Spleen (tissue), 11 donors: Measurements from ENCODE around the gene NCKIPSD. TPM values are rescaled to one million over a fixed set of nuclear protein-coding genes. Genes with fewer than 3 reads are reported as not detected.

Experiments used
- DNase-seq: peaks from one replicate; pipeline ENCODE4 v3.0.0-alpha.2; 2020
- H3K27ac ChIP-seq, 8 donors: fragments of 200-600 bp; sonication (generic) in 7 of 8; 1 replicate in 4 of 8; 2 replicates in 4 of 8; pipeline versions ENCODE4 v1.5.0 to v1.8.0; 2016 to 2021; ENCODE audit warnings: inconsistent platforms in 4 of 8, mild to moderate bottlenecking in 4 of 8, moderate library complexity in 1 of 8
- H3K27me3 ChIP-seq, 7 donors: fragments of 200-600 bp; sonication (generic) in 6 of 7; replicated peaks in 1 of 7; 1 replicate in 4 of 7; 2 replicates in 3 of 7; pipeline versions ENCODE4 v1.5.0 to v1.8.0; 2016 to 2021; ENCODE audit warnings: inconsistent platforms in 3 of 7, mild to moderate bottlenecking in 1 of 7
- H3K36me3 ChIP-seq, 6 donors: fragments of 200-600 bp; sonication (generic) in 5 of 6; 1 replicate in 4 of 6; 2 replicates in 2 of 6; pipeline versions ENCODE4 v1.5.0 to v1.8.0; 2016 to 2021; ENCODE audit warnings: inconsistent platforms in 2 of 6
- H3K4me1 ChIP-seq, 6 donors: fragments of 200-600 bp; sonication (generic) in 5 of 6; 1 replicate in 3 of 6; 2 replicates in 3 of 6; pipeline versions ENCODE4 v1.5.0 to v1.8.0; 2016 to 2021; ENCODE audit warnings: inconsistent platforms in 3 of 6
- H3K4me3 ChIP-seq, 8 donors: fragments of 200-600 bp; sonication (generic) in 7 of 8; 1 replicate in 4 of 8; 2 replicates in 4 of 8; pipeline versions ENCODE4 v1.5.0 to v1.8.0; 2016 to 2021; ENCODE audit warnings: inconsistent platforms in 4 of 8, mild to moderate bottlenecking in 4 of 8, moderate library complexity in 2 of 8
- H3K9me3 ChIP-seq, 8 donors: fragments of 200-600 bp; sonication (generic) in 7 of 8; 1 replicate in 4 of 8; 2 replicates in 4 of 8; pipeline versions ENCODE4 v1.5.0 to v1.8.0; 2016 to 2021; ENCODE audit warnings: inconsistent platforms in 4 of 8
- POLR2A ChIP-seq, 3 donors: fragments of 450-650 bp; IDR thresholded peaks; one replicate each; pipeline ENCODE4 v1.5.1; 2017; ENCODE audit warnings: antibody characterized with exemption in 3 of 3, mild to moderate bottlenecking in 1 of 3
- POLR2AphosphoS5 ChIP-seq, 3 donors: sonication (generic); formaldehyde crosslinking; IDR thresholded peaks; one replicate each; pipeline ENCODE4 v1.5.1; 2017; ENCODE audit warnings: antibody characterized with exemption in 3 of 3
- WGBS, 5 donors: extraction: QIAGEN DNeasy Blood & Tissue Kit in 3 of 5; methylation state at CpG; one replicate each; pipeline versions ENCODE4 v1.1.5 to v1.1.7; 2013 to 2018; 5-methylcytosine and 5-hydroxymethylcytosine counted together
- intact Hi-C: fragments of 100-400 bp; cut with DNase I; formaldehyde crosslinking; loops from one replicate; pipeline ENCODE4 v1.15.0; 2023; ENCODE audit warnings: low total_unique reads
- polyA plus RNA-seq, 3 donors: library from polyadenylated mRNA; stranded (reverse); fragments of 200-250 nt; gene quantifications; one replicate each; pipeline ENCODE4 v1.2.1, GENCODE V29; 2013
- total RNA-seq, 7 donors: library from RNA; depleted of rRNA in 3 of 7; stranded (reverse); fragments of >200 nt in 3 of 7; fragmentation: NEBNext Ultra II Directional in 4 of 7; extraction: Animal tissue kit (Norgen Biotek cat#: 25700) in 4 of 7; gene quantifications; one replicate each; pipeline versions ENCODE4 v1.1.0 to v1.2.1, GENCODE V29; 2016 to 2021
- TF ChIP-seq, protein P1 (sequence below), 11 experiments: fragments of 200-600 bp in 7 of 11; fragments of 450-650 bp in 4 of 11; sonication (generic) in 4 of 11; IDR thresholded peaks in 8 of 11; conservative IDR thresholded peaks in 3 of 11; 1 replicate in 7 of 11; 2 replicates in 4 of 11; pipeline versions ENCODE4 v1.4.0 to v1.8.0; 2016 to 2021; ENCODE audit warnings: antibody characterized with exemption in 11 of 11, inconsistent platforms in 4 of 11, mild to moderate bottlenecking in 1 of 11
- donor health status: healthy with polysubstance abuse.
- donor health status: DM: no; HTN: no; CAD: no; lungs with moderate emphysema.
- donor health status: DM: no; HTN: no; CAD: no.
- donor health status: Bipolar disorder and iron deficiency.
- donor health status: healthy.
- donor health status: DM: no; HTN: no; CAD: no.
- donor health status: DM: yes; HTN: yes; CAD: no.

The NCKIPSD gene
- total and polyA plus RNA-seq, 10 donors, result 5.9 to 33.9 (median 17.8) TPM

DNA sequence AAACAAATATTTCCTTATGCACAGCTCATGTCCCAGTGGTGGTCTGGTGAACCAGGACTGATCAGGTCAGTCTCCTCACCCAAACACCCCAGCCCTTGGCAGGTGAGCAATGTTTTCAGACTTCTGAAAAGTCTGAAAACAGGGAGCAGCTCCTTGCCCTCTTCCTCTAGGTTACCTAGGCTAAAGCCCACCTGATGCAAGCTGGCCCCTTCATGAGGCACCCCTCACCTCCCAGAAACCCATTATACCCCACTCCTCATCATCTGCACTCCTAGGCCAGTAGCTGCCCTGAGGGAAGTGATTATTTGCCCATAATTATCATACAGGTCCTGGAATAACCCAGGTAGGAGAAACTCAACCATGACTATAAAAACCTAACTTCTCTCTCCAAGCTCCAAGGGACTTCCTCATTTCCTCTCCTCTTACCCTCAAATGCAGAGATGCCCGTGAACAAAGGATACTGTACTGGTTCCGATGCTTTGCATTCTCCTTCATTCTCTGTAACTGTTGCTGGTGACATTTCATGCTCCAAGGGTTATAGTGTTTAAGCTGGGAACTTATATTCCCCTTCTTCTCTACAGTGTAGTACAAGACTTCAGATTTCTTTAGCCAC, 5.2 kb upstream of the NCKIPSD start:
- Histone ChIP-seq H3K27ac (peak overlapping the region in 1 of 8 donors; percentile 2), H3K36me3 (peaks cover 4 to 89% (median 84%) of the 10 kb centered on the region in 6 donors), H3K4me1 (peaks cover 5 to 34% (median 16%) of the 10 kb centered on the region in 6 donors), H3K4me3 (no peak overlapping the region), H3K27me3 (no peaks in the 10 kb centered on the region), H3K9me3 (no peaks in the 10 kb centered on the region)
- intact Hi-C loops, result no loop called here
- TF ChIP-seq, protein P1, sequence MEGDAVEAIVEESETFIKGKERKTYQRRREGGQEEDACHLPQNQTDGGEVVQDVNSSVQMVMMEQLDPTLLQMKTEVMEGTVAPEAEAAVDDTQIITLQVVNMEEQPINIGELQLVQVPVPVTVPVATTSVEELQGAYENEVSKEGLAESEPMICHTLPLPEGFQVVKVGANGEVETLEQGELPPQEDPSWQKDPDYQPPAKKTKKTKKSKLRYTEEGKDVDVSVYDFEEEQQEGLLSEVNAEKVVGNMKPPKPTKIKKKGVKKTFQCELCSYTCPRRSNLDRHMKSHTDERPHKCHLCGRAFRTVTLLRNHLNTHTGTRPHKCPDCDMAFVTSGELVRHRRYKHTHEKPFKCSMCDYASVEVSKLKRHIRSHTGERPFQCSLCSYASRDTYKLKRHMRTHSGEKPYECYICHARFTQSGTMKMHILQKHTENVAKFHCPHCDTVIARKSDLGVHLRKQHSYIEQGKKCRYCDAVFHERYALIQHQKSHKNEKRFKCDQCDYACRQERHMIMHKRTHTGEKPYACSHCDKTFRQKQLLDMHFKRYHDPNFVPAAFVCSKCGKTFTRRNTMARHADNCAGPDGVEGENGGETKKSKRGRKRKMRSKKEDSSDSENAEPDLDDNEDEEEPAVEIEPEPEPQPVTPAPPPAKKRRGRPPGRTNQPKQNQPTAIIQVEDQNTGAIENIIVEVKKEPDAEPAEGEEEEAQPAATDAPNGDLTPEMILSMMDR (IDR thresholded peaks at IDR 0.05 in 8 of 11, conservative IDR thresholded peaks at IDR 0.05 in 3 of 11), result no peak
- DNase-seq, result peak; percentile 7
- 80 to 91% (median 83%) methylated on average over 2 of the region's 2 CpGs for WGBS, 5 donors

DNA sequence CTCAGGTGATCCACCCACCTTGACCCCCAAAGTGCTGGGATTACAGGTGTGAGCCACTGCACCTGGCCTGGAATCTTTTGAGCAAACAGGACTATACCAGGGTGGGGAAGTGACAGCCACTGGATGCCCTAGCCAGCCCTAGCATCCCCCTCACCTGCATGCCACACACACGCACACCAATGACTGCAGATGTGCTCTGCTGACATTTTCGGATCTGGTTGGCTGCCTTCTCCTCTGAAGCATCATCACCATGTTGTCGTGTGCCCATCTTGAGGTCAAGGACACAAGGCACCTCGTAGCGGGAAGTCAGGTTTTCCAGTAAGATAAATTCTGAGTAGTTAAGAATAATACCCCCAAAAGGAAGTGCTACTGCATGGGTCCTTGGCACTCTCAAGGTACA, 3.7 kb upstream of the NCKIPSD start:
- Histone ChIP-seq H3K4me1 (peaks cover 10 to 35% (median 23%) of the 10 kb centered on the region in 6 donors), H3K27me3 (no peaks in the 10 kb centered on the region), H3K4me3 (no peak overlapping the region), H3K9me3 (no peaks in the 10 kb centered on the region), H3K36me3 (peaks cover 4 to 74% (median 72%) of the 10 kb centered on the region in 6 donors), H3K27ac (no peak overlapping the region)
- WGBS, 5 donors, result 57 to 81% (median 75%) methylated on average over 5 of the region's 5 CpGs
- no peak for DNase-seq
- TF ChIP-seq POLR2AphosphoS5 (IDR thresholded peaks at IDR 0.05), result no peak
- TF ChIP-seq, protein P1 (IDR thresholded peaks at IDR 0.05 in 8 of 11, conservative IDR thresholded peaks at IDR 0.05 in 3 of 11), result no peak
- no peak for TF ChIP-seq POLR2A (IDR thresholded peaks at IDR 0.05)
- intact Hi-C loops, result no loop called here

DNA sequence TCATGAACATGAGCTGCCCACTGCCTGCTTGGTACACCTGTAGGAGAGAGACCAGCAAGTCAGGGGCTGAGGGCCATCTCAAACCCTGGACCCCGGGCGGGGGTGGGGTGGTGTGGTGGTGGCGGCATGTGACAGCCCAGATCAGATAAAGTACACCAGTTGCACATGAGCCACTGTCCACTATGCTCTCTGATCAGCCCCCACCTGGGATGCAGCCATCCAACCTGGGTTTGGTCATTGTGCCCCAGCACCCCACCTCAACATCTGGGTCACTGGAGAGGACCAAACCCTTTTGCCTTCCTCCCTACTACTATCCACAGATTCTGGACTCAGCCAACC, 3.0 kb upstream of the NCKIPSD start:
- Histone ChIP-seq H3K36me3 (peaks cover 4 to 67% (median 66%) of the 10 kb centered on the region in 6 donors), H3K27ac (no peak overlapping the region), H3K27me3 (no peaks in the 10 kb centered on the region), H3K4me3 (no peak overlapping the region), H3K4me1 (peaks cover 11 to 35% (median 26%) of the 10 kb centered on the region in 6 donors), H3K9me3 (no peaks in the 10 kb centered on the region)
- WGBS, 5 donors, result 77 to 95% (median 93%) methylated on average over 3 of the region's 3 CpGs
- no peak for DNase-seq
- intact Hi-C loops, result no loop called here
- peak in 1 of 3 donors; percentile 7 for TF ChIP-seq POLR2AphosphoS5 (IDR thresholded peaks at IDR 0.05)
- no peak for TF ChIP-seq POLR2A (IDR thresholded peaks at IDR 0.05)
- TF ChIP-seq, protein P1 (IDR thresholded peaks at IDR 0.05 in 8 of 11, conservative IDR thresholded peaks at IDR 0.05 in 3 of 11), result no peak

DNA sequence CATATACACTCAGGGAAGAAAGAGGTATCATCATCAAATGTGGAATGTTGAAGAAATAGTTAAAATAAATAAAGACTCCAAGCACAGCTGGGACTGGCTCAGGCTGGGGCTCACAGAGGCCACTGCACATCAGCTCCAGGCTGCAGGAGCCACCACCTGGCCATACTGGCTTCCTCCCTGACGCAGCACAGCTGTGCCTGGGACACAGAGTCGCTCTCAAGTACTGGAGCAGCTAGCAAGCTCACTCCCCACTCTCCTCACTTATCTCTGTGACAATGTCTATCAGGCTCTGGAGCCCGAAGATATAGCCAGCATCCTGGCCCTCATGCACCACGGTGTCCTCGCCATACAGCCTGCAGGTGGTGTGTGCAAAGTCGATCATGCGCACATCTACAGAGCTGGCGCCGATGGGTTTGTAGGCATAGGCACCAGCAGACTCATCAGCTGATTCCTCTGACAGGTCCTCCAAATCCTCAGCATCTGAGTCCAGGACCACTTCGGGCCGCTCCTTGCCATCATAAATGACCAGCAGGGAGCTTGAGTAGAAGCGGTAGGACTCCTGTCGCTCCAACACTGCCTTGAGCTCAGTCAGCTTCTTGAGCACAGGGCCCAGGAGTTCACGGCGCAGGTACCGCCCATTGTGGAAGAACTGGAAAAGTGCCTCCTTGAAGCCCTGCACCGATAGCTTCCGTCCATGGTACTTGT, 2.5 kb upstream of the NCKIPSD start:
- no peaks in the 10 kb centered on the region for H3K9me3 ChIP-seq
- intact Hi-C loops, result no loop called here
- H3K36me3 ChIP-seq, result peaks cover 4 to 62% (median 60%) of the 10 kb centered on the region in 6 donors
- H3K4me1 ChIP-seq, result peaks cover 16 to 35% (median 30%) of the 10 kb centered on the region in 6 donors
- H3K27me3 ChIP-seq, result no peaks in the 10 kb centered on the region
- TF ChIP-seq, protein P1 (IDR thresholded peaks at IDR 0.05 in 8 of 11, conservative IDR thresholded peaks at IDR 0.05 in 3 of 11), result no peak
- TF ChIP-seq POLR2AphosphoS5 (IDR thresholded peaks at IDR 0.05) (peak in 1 of 3 donors; percentile 21), POLR2A (IDR thresholded peaks at IDR 0.05) (no peak)
- WGBS, 5 donors, result 89 to 95% (median 91%) methylated on average over 15 to 18 of the region's 18 CpGs
- no peak overlapping the region for H3K27ac ChIP-seq
- DNase-seq, result no peak
- H3K4me3 ChIP-seq, result no peak overlapping the region
